Astrocyte (in vitro differentiated cells and primary cell): Measurements from ENCODE around the gene CRIM1.

Experiments
- CTCF ChIP-seq: IDR thresholded peaks from 2 replicates; pipeline ENCODE4 v1.5.1; 2011; ENCODE audit warnings: low read depth, mild to moderate bottlenecking, inconsistent platforms, low read length, moderate library complexity; ENCODE audit not compliant: insufficient read depth
- EZH2 ChIP-seq: IDR thresholded peaks from 2 replicates; pipeline ENCODE4 v1.6.1; 2012; ENCODE audit warnings: mild to moderate bottlenecking, low read length, inconsistent platforms; ENCODE audit not compliant: insufficient read depth

GRCh38 chr2:36361396-36361795 lies 5.8 kb downstream of the CRIM1 start:
- no peak for TF ChIP-seq CTCF
- no peak for TF ChIP-seq EZH2
